Cerebellar cortex (tissue), 1 donor: ENCODE measurements around the gene RUNDC1.
"Not testable (repeated sequence)": the region's sequence is repeated elsewhere in the genome, so short reads cannot be mapped to it uniquely, and the experiment has no call there.

Experiments used
- DNase-seq: peaks from one replicate; pipeline ENCODE4 v3.0.0-alpha.2; 2015; ENCODE audit warnings: low spot score

Gene RUNDC1

DNA sequence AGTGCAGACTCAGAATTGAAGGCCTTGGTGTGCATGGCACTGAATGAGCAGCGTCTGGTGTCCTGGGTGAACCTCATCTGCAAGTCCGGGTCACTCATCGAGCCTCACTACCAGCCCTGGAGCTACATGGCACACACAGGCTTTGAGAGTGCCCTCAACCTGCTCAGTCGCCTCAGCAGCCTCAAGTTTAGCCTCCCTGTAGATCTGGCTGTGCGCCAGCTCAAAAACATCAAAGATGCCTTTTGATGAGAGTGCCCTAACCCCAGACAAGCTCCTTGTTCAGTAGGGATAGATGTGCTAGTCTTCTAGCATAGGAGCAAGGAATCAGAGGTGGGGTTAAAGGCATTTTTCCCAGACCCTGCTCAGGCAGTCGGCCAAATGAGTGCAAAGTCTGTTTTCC lies 11.1 kb downstream of the RUNDC1 start:
- DNase-seq = no peak

DNA sequence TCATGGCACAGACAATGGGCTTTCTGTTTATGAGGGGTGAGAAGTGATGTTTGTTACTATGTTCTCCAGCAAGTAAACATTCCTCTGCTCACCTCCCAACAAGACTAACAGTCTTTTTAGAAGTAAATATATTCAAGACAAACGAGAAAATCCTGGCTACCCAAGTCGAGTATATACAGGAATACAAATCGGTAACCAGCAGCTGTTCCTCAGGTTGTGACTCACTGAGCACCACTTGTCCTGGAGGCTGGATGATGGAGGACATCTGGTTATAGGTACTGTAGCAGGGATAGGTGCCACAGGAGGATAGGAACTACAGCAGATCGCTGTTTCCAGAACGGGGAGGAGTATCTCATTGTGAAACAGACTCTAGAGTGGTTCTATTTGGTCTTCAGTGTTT lies 12.5 kb downstream of the RUNDC1 start:
- no peak for DNase-seq

- not testable (repeated sequence) for DNase-seq
Observed at GRCh38 chr17:42993913-42994312, 13.5 kb downstream of the RUNDC1 start.

- DNase-seq = no peak
Observed at GRCh38 chr17:42997390-42997983, 17.1 kb downstream of the RUNDC1 start.

DNA sequence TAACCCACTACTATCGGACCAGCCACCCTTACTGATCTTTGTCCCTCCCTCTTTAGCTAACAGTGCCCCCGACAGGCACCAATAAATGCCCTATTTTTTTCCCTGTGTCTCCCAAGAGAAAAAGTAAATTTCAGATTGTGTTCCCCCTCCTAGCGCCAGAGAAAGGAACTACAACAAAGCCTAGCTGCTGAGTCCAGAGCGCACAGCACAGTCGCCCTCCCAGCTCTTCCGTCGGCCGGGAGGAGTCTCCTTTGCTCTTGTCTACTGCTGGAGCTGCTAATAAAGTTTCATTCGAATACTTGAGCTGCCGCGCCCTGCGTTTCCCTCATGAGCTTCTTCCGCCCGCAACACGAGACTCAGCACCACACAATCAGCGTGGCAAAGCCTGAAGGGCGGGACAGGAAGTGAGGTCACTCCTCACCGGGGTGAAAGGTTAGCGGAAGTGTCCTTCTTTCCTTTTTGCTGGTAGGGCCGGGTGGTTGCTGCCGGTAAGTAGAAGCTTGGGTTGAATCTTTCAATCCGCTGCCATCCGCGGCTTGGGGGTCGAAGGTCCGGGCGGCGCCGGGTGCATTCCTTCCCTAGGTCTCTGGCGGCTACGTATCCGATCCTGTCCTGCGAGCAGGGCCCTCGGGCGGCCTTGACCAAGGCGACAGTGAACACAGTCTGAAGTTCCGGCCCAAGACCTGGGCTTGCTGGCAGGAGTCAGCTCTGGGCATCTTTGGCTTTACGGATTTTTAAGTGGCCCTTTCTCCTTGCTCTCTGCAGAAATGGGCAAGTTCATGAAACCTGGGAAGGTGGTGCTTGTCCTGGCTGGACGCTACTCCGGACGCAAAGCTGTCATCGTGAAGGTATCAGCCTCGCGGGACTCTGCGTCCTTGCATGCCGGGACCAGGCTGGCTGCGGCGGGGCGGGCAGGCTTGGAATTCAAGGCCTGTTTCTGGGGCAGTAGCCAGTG lies 17.9 kb downstream of the RUNDC1 start, which contains the start of gene RPL27:
Gene RPL27 (plus strand): TSS at position 436 of the 955 bp plus-strand sequence. CDS start 332 bp downstream, at position 768.
- peak; percentile 100 for DNase-seq

DNA sequence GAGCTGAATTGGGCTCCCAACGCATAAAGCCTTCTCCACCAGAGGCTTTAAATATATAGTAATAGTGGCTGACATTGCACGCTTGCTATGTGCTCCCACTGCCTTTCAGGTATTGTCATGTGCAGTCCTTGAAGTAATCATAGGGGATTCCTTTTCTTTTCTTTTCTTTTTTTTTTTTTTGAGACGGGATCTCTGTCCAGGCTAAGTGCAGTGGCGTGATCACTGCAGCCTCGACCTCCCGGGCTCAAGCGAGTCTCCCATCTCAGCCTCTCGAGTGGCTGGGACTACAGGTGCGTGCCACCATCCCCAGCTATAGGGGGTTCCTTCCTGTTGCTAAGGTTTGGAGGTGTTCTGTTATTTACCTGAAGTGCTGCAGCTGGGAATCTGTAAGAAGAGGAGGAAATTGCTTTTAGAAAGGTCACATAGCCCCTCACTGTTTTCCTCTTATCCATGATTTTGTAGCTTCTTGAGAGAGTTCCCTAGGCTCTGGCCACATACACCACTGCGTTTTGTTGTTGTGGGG lies 18.7 kb downstream of the RUNDC1 start:
- no peak for DNase-seq

- not testable (repeated sequence) for DNase-seq
Observed at GRCh38 chr17:43000894-43001293, 20.5 kb downstream of the RUNDC1 start.

DNA sequence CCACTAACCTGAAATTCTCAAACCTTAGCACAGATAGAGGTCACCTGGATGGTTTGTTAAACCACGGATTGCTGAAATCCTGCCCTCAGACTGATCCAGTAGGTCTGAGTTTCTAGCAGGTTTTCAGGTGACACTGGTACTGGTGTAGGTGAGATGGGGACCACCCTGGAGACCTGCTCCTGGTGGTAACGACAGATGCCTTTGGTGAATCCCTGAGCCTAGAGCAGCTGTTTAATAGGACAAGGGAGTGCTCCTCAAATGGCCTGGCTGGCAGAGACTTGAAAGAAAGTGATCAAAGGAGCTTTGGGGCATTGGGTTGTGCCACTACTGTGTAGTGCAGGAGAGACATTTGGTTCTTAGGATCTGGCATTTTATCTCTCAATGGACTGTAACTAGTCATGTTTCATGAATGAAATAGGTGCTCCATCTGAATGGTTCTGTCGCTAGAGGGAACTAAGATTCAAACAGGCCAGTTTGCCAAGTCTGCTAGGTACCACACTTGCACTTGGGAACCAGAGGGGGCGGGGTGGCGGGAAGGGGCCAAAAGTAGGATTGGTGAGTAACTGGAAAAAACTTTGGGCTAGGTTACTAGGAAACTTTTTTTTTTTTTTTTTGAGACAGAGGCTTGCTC lies 23.3 kb downstream of the RUNDC1 start:
- DNase-seq = peak; percentile 81

GRCh38 chr17:43006639-43007551 lies 26.5 kb downstream of the RUNDC1 start, which contains the start of gene IFI35:
TSS of gene IFI35 (plus strand) at chr17:43006784. CDS start at chr17:43006948, 164 bp downstream.
- peak; percentile 74 for DNase-seq

DNA sequence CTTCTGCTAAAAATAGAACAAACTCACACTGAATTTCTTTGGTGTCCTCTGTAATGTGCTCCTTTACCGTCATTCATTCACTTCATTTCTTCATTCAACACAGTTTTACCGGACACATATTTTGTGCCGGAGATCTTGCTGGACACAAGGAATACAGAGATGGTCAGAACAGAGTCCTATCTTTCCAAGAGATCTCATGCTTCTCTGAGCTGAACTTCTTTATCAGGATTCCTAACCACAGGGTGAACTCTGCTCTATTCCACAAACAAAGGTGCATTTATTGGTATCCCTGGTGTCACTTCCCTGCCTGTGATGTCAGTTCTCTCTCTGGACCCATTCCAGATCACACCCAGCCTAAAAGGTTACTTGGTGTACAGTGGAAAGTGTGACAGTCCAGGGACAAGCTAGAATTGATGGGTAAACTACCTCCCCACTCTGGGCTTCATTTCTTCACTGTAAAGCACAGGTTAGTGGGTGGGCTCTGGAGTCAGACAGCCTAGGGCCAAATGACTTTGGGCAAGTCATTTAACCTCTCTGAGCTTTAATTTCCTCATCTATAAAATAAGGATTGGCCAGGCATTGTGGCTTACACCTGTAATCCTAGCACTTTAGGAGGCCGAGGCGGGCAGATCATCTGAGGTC lies 30.4 kb downstream of the RUNDC1 start:
- DNase-seq = no peak

DNA sequence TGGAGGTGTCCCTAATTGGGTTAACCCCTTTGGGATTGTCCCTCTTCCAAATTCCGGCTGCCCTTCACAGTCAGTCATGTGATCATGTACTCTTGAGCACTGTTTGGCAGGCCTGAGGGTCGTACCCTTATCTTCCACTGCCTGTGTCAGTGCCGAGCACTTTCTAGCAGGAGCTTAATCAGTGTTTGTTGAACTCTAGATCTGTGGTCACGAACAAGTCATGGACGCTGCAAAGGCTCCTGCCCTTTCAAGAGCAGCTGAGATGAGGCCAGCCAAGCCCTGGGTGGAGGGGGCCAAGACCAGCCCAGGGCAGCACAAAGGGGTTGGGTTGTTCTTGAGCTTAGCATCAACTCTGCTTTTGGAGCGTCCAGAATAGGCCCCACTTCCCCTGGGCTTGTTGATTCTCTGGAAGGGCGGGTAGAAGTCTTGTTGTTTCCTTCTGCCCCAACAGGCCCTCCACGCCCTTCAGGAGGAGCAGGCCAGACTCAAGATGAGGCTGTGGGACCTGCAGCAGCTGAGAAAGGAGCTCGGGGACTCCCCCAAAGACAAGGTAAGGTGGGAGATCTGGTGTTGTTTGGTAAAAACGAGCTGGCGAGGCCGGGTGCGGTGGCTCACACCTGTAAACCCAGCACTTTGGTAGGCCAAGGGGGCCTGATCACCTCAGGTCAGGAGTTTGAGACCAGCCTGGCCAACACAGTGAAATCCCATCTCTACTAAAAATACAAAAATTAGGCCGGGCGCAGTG lies 31.5 kb downstream of the RUNDC1 start:
- DNase-seq = no peak

DNA sequence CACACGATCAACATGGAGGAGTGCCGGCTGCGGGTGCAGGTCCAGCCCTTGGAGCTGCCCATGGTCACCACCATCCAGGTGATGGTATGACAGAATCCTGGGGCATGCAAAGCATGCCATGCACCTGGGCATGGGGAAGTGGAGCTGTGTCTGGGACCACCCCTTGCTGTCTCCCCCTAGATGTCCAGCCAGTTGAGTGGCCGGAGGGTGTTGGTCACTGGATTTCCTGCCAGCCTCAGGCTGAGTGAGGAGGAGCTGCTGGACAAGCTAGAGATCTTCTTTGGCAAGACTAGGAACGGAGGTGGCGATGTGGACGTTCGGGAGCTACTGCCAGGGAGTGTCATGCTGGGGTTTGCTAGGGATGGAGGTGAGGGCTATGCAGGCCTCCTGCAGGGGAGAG lies 32.9 kb downstream of the RUNDC1 start:
- no peak for DNase-seq

DNA sequence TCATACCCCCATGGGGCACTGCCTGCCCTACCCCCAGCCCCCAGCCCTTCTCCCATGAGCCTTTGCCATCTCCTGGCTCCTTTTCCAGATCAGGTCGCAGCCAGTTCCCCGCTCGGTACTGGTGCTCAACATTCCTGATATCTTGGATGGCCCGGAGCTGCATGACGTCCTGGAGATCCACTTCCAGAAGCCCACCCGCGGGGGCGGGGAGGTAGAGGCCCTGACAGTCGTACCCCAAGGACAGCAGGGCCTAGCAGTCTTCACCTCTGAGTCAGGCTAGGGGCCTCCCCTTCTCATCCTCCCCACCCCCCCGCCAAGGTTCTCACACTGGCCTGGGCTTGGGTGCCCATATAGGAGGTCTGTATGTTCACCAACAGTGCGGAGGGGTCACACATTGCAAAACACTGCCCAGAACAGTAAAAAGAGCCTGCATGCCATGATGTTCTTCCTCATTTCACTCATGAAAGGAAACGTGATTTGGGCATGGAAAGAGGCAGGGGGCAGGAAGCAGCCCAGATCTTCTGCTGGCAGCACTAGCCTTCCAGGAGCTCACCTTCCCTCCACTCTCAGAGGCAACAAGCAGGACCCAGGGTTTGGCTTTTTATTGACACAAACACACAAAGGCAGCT lies 33.8 kb downstream of the RUNDC1 start:
- DNase-seq = no peak

DNA sequence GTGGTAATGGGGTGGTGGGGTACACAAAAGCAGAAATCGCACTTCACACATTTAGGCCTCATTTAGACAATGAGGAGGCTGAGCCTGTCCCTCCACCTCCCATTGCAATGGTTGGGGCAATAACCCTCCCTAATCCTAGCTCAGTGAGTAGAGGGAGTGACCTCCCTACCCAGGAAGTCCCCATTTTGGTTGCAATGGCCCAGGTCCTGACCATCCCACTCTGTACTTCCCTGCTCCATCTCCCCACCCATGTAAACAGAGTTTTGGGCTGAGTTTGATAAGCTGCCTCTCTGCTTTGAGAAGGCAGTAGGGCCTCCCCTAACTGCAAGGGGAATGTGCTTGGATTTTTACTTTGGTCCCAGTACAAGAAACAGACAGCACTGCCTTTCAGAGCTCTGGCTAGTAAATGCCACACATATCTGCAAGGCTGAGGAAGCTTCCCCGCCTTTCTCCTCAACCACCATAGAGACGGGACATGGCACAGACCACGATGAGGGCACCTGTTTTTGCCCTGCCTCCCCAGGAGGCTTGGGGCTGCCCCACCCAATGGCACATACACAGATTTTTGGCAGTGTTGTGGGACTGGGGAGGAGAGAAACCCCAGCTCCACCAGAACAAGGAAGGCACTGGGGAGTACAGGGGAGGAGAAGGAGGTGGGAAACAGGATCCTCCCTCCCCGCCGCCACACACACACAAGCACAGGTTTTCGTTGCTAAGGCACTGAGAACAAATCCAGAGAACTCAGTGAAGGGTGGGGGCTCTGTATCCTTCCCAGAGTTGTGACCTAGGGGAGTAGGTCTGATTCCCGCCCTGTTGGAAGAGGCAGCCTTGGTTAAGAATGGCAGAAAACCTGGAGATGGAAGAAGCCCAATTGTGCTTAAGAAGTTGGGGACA lies 34.5 kb downstream of the RUNDC1 start:
- DNase-seq = no peak

GRCh38 chr17:43015579-43015978 lies 35.2 kb downstream of the RUNDC1 start:
- DNase-seq = no peak

- DNase-seq = no peak
Observed at GRCh38 chr17:43016216-43016615, 35.9 kb downstream of the RUNDC1 start.

GRCh38 chr17:43018008-43018853 lies 37.9 kb downstream of the RUNDC1 start:
- no peak for DNase-seq

DNA sequence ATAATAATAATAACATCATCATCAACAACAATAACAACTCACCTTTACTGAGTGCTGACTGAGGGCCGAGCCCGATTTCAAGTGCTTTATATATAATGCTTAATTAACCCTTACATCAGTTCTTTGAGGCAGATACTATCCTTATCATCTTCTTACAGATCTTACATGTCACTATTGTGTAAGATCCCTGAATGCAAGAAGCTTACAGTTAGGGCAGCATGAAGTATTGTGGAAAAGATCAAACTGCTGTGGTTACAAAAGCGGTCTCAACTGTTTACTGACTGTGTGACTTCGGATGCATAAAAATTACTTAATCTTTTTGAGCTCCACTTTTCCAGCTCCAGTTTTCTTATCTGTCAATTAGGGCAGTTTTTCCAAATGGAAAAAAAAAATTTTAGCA lies 38.6 kb downstream of the RUNDC1 start:
- no peak for DNase-seq
